ENCODE results near the gene TMEFF2. TPM values are rescaled to one million over a fixed set of nuclear protein-coding genes. Genes with fewer than 3 reads are reported as not detected.
"Not testable (repeated sequence)": the region's sequence is repeated elsewhere in the genome, so short reads cannot be mapped to it uniquely, and the experiment has no call there.

Gene TMEFF2
- total and polyA plus RNA-seq, 8 donors: 0.18 to 1.0 (median 0.39) TPM; not detected in 2

- Histone ChIP-seq H3K4me1 (no peaks in the 10 kb centered on the region), H3K4me3 (no peak overlapping the region), H3K27me3 (no peaks in the 10 kb centered on the region), H3K27ac (no peak overlapping the region), H3K9me3 (peaks cover 0 to 4% of the 10 kb centered on the region in 2 donors), H3K36me3 (no peaks in the 10 kb centered on the region)
- no peak for DNase-seq
- intact Hi-C loops (cut with DNase I): no loop called here
- TF ChIP-seq CTCF (IDR thresholded peaks at IDR 0.05): no peak
- ATAC-seq: no peak
Measured at GRCh38 chr2:192122946-192123345, 71.8 kb downstream of the TMEFF2 start.

GRCh38 chr2:192122141-192122540, 72.6 kb downstream of the TMEFF2 start:
- H3K4me1 ChIP-seq: no peaks in the 10 kb centered on the region
- intact Hi-C loops (cut with DNase I): no loop called here
- DNase-seq (no peak), ATAC-seq (no peak)
- no peaks in the 10 kb centered on the region for H3K36me3 ChIP-seq
- no peaks in the 10 kb centered on the region for H3K27me3 ChIP-seq
- no peak overlapping the region for H3K27ac ChIP-seq
- H3K4me3 ChIP-seq: no peak overlapping the region
- TF ChIP-seq CTCF (IDR thresholded peaks at IDR 0.05): no peak
- H3K9me3 ChIP-seq: peaks cover 0 to 10% of the 10 kb centered on the region in 2 donors

- no peak overlapping the region for H3K27ac ChIP-seq
- ATAC-seq (no peak), DNase-seq (no peak)
- H3K4me3 ChIP-seq: no peak overlapping the region
- H3K9me3 ChIP-seq: peaks cover 0 to 10% of the 10 kb centered on the region in 2 donors
- H3K27me3 ChIP-seq: no peaks in the 10 kb centered on the region
- intact Hi-C loops (cut with DNase I): no loop called here
- no peaks in the 10 kb centered on the region for H3K4me1 ChIP-seq
- TF ChIP-seq CTCF (IDR thresholded peaks at IDR 0.05): no peak
- H3K36me3 ChIP-seq: no peaks in the 10 kb centered on the region
Measured at GRCh38 chr2:192119536-192119935, 75.2 kb downstream of the TMEFF2 start.

- DNase-seq (no peak), ATAC-seq (no peak)
- TF ChIP-seq CTCF (IDR thresholded peaks at IDR 0.05): no peak
- Histone ChIP-seq H3K9me3 (peaks cover 0 to 10% of the 10 kb centered on the region in 2 donors), H3K27me3 (no peaks in the 10 kb centered on the region), H3K4me1 (no peaks in the 10 kb centered on the region), H3K4me3 (no peak overlapping the region), H3K27ac (no peak overlapping the region), H3K36me3 (no peaks in the 10 kb centered on the region)
- intact Hi-C loops (cut with DNase I): no loop called here
Measured at GRCh38 chr2:192117705-192118104, 77.0 kb downstream of the TMEFF2 start.

- H3K27ac ChIP-seq; DNase-seq; H3K27me3 ChIP-seq; H3K4me3 ChIP-seq; H3K9me3 ChIP-seq; H3K36me3 ChIP-seq; intact Hi-C loops (cut with DNase I); ATAC-seq; H3K4me1 ChIP-seq: not testable (repeated sequence)
Measured at GRCh38 chr2:192111536-192111935, 83.2 kb downstream of the TMEFF2 start.

- H3K4me3 ChIP-seq: no peak overlapping the region
- no peaks in the 10 kb centered on the region for H3K27me3 ChIP-seq
- no peak for ATAC-seq
- no peak for DNase-seq
- no peaks in the 10 kb centered on the region for H3K36me3 ChIP-seq
- H3K9me3 ChIP-seq: no peaks in the 10 kb centered on the region
- H3K4me1 ChIP-seq: no peaks in the 10 kb centered on the region
- no peak overlapping the region for H3K27ac ChIP-seq
- intact Hi-C loops (cut with DNase I): no loop called here
- no peak for TF ChIP-seq CTCF (IDR thresholded peaks at IDR 0.05)
Measured at GRCh38 chr2:192099742-192100141, 95.0 kb downstream of the TMEFF2 start.

Measured in left lung (tissue), 10 donors.